Loucy (cell line): ENCODE results near the gene KIF2C.
"Not testable (repeated sequence)": the region's sequence is repeated elsewhere in the genome, so short reads cannot be mapped to it uniquely, and the experiment has no call there.

ENCODE experiments used
- EZH2phosphoT487 ChIP-seq: fragments of 200-600 bp; IDR thresholded peaks from 2 replicates; pipeline ENCODE4 v1.6.1; 2018; ENCODE audit warnings: antibody characterized with exemption, mild to moderate bottlenecking, moderate library complexity, borderline replicate concordance
- TF ChIP-seq, protein P1 (sequence below): fragments of 200-600 bp; sonication (generic); conservative IDR thresholded peaks from 2 replicates; pipeline ENCODE4 v1.5.1; 2014; ENCODE audit warnings: mild to moderate bottlenecking, antibody characterized with exemption, low read length

DNA sequence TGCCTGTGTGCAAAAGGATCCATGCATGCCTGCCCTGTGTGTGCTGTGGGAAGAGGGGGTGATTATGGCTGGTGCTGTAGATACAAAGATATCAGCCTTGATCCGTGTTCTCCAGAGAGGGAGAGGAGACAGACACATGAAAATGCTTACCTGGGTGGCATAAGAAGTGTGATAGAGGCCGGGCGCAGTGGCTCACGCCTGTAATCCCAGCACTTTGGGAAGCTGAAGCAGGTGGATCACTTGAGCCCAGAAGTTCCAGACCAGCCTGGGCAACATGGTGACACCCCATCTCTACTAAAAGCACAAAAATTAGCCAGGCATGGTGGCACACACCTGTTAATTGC is 71.1 kb downstream of the KIF2C start:
- TF ChIP-seq, protein P1, sequence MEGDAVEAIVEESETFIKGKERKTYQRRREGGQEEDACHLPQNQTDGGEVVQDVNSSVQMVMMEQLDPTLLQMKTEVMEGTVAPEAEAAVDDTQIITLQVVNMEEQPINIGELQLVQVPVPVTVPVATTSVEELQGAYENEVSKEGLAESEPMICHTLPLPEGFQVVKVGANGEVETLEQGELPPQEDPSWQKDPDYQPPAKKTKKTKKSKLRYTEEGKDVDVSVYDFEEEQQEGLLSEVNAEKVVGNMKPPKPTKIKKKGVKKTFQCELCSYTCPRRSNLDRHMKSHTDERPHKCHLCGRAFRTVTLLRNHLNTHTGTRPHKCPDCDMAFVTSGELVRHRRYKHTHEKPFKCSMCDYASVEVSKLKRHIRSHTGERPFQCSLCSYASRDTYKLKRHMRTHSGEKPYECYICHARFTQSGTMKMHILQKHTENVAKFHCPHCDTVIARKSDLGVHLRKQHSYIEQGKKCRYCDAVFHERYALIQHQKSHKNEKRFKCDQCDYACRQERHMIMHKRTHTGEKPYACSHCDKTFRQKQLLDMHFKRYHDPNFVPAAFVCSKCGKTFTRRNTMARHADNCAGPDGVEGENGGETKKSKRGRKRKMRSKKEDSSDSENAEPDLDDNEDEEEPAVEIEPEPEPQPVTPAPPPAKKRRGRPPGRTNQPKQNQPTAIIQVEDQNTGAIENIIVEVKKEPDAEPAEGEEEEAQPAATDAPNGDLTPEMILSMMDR: not testable (repeated sequence)
- TF ChIP-seq EZH2phosphoT487: not testable (repeated sequence)
